Bronchial epithelial cell (primary cell): Measurements from ENCODE around the gene PDGFA. TPM values are rescaled to one million over a fixed set of nuclear protein-coding genes. Genes with fewer than 3 reads are reported as not detected.

ENCODE experiments used
- DNase-seq: peaks from one replicate; pipeline ENCODE4 v3.0.0-alpha.2; 2010; ENCODE audit warnings: low read depth
- FAIRE-seq: peaks from 2 replicates; lab custom pipeline; 2011; peaks lifted over from hg19 to GRCh38; lab: Jason Lieb, UNC
- H3K27me3 ChIP-seq: 2 replicates; pipeline ENCODE4 v1.5.1; 2011; ENCODE audit warnings: low read length; ENCODE audit not compliant: control insufficient read depth, insufficient read depth
- H3K36me3 ChIP-seq: 2 replicates; pipeline ENCODE4 v1.5.1; 2011; ENCODE audit warnings: low read length; ENCODE audit not compliant: control insufficient read depth, insufficient read depth
- H3K4me3 ChIP-seq: 2 replicates; pipeline ENCODE4 v1.5.1; 2011; ENCODE audit warnings: mild to moderate bottlenecking, low read depth, low read length, control low read depth
- total RNA-seq: library from RNA; depleted of rRNA; stranded (reverse); fragments of >200 nt; gene quantifications from 2 replicates; pipeline ENCODE4 v1.2.1, GENCODE V29; 2014
- TF ChIP-seq, protein P1 (sequence below): IDR thresholded peaks from 2 replicates; pipeline ENCODE4 v1.5.1; 2011; ENCODE audit warnings: mild to moderate bottlenecking, moderate library complexity, low read length, control low read depth, inconsistent platforms; ENCODE audit not compliant: insufficient read depth, severe bottlenecking

PDGFA gene
- total RNA-seq, 1 donor from 2014 or later = 64.8 TPM

DNA sequence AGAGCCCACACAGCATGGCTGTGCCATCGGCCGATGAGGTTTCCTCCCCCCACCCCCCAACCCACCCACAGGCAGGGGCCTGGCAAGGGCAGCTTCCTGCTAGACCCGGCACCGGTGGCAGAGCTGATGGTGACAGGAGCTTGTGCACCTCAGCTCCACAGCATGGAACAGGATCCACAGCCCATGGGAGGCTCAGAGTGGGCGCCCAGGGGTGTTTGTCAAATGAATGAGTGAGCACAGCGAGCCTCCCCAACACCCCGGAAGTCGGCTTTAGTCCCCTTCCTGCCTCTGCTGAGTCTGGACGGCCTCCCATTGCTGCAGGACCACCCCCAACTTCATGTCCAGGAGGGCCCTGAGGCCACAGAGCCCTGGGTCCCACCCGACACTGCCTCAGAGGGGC lies 68.9 kb downstream of the PDGFA start:
- no peak for FAIRE-seq
- no peaks in the 10 kb centered on the region for H3K36me3 ChIP-seq
- TF ChIP-seq, protein P1, sequence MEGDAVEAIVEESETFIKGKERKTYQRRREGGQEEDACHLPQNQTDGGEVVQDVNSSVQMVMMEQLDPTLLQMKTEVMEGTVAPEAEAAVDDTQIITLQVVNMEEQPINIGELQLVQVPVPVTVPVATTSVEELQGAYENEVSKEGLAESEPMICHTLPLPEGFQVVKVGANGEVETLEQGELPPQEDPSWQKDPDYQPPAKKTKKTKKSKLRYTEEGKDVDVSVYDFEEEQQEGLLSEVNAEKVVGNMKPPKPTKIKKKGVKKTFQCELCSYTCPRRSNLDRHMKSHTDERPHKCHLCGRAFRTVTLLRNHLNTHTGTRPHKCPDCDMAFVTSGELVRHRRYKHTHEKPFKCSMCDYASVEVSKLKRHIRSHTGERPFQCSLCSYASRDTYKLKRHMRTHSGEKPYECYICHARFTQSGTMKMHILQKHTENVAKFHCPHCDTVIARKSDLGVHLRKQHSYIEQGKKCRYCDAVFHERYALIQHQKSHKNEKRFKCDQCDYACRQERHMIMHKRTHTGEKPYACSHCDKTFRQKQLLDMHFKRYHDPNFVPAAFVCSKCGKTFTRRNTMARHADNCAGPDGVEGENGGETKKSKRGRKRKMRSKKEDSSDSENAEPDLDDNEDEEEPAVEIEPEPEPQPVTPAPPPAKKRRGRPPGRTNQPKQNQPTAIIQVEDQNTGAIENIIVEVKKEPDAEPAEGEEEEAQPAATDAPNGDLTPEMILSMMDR = no peak
- H3K4me3 ChIP-seq = no peak overlapping the region
- no peak for DNase-seq
- H3K27me3 ChIP-seq = peaks cover 11% of the 10 kb centered on the region

DNA sequence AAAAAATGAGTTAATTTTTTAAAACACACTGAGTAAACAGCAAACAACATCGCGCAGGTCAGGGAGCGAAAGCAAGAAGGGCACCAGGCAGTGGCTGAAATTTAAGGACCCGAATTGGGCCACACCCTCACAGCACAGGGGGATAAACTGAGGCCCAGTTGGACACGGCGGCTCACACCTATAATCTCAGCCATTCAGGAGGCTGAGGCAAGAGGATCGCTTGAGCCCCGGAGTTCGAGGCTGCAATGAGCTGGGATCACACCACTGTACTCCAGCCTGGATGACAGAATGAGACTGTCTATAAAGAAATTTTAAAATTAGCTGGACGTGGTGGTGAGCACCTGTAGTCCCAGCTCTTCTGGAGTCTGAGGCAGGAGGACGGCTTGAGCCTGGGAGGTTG lies 69.6 kb downstream of the PDGFA start:
- DNase-seq (no peak), FAIRE-seq (no peak)
- H3K4me3 ChIP-seq = no peak overlapping the region
- TF ChIP-seq, protein P1 = no peak
- peaks cover 11% of the 10 kb centered on the region for H3K27me3 ChIP-seq
- no peaks in the 10 kb centered on the region for H3K36me3 ChIP-seq

DNA sequence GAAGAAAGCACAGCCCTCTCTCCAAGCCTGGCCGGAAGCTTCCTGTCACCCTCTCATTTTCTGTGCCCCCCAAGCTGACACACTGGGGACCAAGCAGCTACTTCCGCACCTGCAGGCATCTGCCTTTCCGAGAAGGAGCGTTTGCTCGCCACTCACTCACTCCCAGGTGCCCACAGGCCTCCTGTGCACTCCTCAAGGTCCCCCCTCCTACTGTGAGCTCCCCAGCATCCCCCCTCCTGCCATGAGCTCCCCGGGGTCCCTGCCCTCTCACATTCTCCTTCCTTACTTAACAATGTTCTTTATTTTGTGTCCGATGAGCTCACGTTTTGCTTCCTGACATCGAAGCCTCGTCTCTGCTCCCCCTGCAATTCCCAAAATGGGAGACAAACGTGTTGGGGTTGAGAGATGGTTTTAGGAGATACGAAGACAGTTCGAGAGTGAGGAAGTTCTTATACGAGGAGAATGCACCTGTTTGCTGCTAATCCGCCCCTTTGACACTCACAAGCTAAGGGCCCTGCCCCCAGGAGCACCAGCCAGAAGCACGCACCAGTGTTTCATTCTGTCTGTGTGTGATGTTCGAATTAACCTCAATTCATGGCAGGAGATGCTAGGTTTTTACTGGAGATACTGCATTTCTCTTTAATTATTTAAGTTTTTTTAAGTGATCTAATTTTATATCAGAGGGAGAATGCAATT lies 70.2 kb downstream of the PDGFA start:
- Histone ChIP-seq H3K4me3 (no peak overlapping the region), H3K27me3 (peaks cover 11% of the 10 kb centered on the region), H3K36me3 (no peaks in the 10 kb centered on the region)
- FAIRE-seq (no peak), DNase-seq (no peak)
- TF ChIP-seq, protein P1 = no peak

DNA sequence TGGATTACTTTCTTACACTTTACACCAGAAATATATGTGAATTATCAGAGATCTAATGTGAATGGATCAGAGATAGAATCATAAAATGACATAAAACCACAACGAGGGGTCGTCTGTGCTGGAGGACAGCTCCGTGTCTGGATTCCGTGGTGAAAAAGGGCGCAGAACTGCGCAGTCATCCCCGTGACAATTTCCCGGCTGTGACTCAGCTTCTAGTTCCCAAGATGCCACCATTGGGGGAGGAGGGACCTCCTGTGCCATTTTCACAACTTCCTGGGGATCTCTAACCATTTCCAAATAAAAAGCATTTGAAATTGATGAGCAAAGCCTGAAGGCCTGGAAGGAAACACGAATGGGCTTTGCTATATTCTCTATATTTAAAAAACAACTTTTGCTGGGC lies 72.1 kb downstream of the PDGFA start:
- TF ChIP-seq, protein P1 = no peak
- no peak overlapping the region for H3K4me3 ChIP-seq
- FAIRE-seq (no peak), DNase-seq (no peak)
- H3K36me3 ChIP-seq = no peaks in the 10 kb centered on the region
- peaks cover 6% of the 10 kb centered on the region for H3K27me3 ChIP-seq

Other genes starting within 250 kb of the PDGFA start
- not detected in 2 replicates for gene FOXL3, start 229.7 kb downstream of the PDGFA start, total RNA-seq
- 9.6 and 9.7 TPM in 2 replicates for gene DNAAF5, start 206.9 kb upstream of the PDGFA start, total RNA-seq
- 7.4 and 14.0 TPM in 2 replicates for gene PRKAR1B, start 207.4 kb upstream of the PDGFA start, total RNA-seq